ENCODE measurements around the gene USP22.

DNA sequence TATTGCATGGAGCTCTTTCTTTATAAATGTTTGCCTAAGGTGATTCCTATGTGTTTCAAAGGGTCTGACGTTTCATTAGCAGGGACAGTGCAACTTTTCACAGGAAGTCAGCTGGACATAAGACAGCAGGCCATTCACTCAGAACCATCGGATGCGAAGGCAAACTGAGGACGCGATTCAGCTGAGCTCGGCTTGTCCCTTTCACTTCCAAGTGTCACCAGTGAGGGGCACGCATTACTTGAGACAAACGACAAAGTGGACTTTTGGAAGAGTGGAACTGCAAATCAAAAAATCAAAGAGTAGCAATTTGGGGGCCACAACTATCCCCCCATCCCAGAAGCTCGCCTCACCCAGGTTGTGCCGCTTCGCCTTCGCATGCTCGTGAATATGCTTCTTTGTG, 14.6 kb downstream of the USP22 start:
- TF ChIP-seq CREB1 (IDR thresholded peaks at IDR 0.05), result no peak
- TF ChIP-seq CREB1 (CRISPR knock-in tag; IDR thresholded peaks at IDR 0.05), result no peak
- no peak for TF ChIP-seq ESRRA (CRISPR knock-in tag; IDR thresholded peaks at IDR 0.05; ENCODE audit: low read depth)
- TF ChIP-seq, protein P1, sequence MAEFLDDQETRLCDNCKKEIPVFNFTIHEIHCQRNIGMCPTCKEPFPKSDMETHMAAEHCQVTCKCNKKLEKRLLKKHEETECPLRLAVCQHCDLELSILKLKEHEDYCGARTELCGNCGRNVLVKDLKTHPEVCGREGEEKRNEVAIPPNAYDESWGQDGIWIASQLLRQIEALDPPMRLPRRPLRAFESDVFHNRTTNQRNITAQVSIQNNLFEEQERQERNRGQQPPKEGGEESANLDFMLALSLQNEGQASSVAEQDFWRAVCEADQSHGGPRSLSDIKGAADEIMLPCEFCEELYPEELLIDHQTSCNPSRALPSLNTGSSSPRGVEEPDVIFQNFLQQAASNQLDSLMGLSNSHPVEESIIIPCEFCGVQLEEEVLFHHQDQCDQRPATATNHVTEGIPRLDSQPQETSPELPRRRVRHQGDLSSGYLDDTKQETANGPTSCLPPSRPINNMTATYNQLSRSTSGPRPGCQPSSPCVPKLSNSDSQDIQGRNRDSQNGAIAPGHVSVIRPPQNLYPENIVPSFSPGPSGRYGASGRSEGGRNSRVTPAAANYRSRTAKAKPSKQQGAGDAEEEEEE (CRISPR knock-in tag; IDR thresholded peaks at IDR 0.05; ENCODE audit: borderline replicate concordance), result no peak
- no peak for TF ChIP-seq TBP (CRISPR knock-in tag; IDR thresholded peaks at IDR 0.05)
- TF ChIP-seq ZNF510 (CRISPR knock-in tag; IDR thresholded peaks at IDR 0.05; ENCODE audit: low read depth), result no peak
- TF ChIP-seq ZNF17 (CRISPR knock-in tag; IDR thresholded peaks at IDR 0.05), result no peak
- no peak for TF ChIP-seq ZNF558 (CRISPR knock-in tag; IDR thresholded peaks at IDR 0.05; ENCODE audit: borderline replicate concordance)
- no peak for TF ChIP-seq ZFP36 (IDR thresholded peaks at IDR 0.05; ENCODE audit: borderline replicate concordance, low read depth, low read length, partially characterized antibody)
- TF ChIP-seq EP300 (IDR thresholded peaks at IDR 0.05; ENCODE audit: low read depth in 2 of 2, low read length in 2 of 2), result no peak
- TF ChIP-seq EP300 (CRISPR knock-in tag; IDR thresholded peaks at IDR 0.05; ENCODE audit: borderline replicate concordance), result no peak
- no peak for TF ChIP-seq KDM5A (IDR thresholded peaks at IDR 0.05; ENCODE audit: borderline replicate concordance, low read length)
- no peak for TF ChIP-seq GFI1 (CRISPR knock-in tag; IDR thresholded peaks at IDR 0.05; ENCODE audit: borderline replicate concordance)
